Measurements from ENCODE around the gene SEC16B. TPM values are rescaled to one million over a fixed set of nuclear protein-coding genes. Genes with fewer than 3 reads are reported as not detected.
A peak's percentile ranks its signal among the peaks of the same experiment; 100 is the strongest.

The SEC16B gene
- total RNA-seq, 1 experiment from 2014 or later: 0.39 TPM

DNA sequence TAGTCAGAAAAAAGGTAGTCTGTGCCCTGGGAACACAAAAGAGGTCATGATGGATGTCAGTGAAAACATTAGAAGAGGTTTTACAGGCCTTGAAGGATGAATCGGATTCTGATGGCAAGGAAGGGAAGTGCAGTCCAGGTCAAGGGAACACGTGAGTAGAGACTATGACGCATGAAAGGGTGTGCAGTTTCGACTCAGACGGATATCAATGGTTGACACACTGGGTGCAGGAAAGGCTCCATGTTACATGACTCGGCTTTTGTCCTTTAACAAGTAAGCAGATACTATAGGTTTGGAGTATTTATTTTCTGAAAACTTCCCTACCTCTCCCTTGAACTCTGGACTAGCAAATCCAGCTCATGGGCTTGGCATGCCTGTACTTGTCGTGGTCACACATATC lies 55.3 kb downstream of the SEC16B start:
- no peak for ATAC-seq
- DNase-seq (ENCODE audit: low read depth, low spot score): no peak
- Histone ChIP-seq H3K4me3 (ENCODE audit: low read depth in 2 of 2, low read length in 2 of 2) (no peak overlapping the region), H3K4me1 (ENCODE audit: control insufficient read depth, insufficient read depth, low read length) (no peaks in the 10 kb centered on the region), H3K27ac (ENCODE audit: low read length) (no peak overlapping the region), H3K36me3 (ENCODE audit: control insufficient read depth, insufficient read depth, low read length) (no peaks in the 10 kb centered on the region), H3K27me3 (ENCODE audit: control insufficient read depth, insufficient read depth, low read length) (peaks cover 4% of the 10 kb centered on the region), H3K9me3 (ENCODE audit: control insufficient read depth, insufficient read depth, low read depth, low read length) (no peaks in the 10 kb centered on the region)
- ChIA-PET CTCF (no interaction called here), POLR2A (no interaction called here)
- intact Hi-C loops (cut with micrococcal nuclease; ENCODE audit: unreplicated experiment) (no loop called here), in situ Hi-C loops (cut with HindIII; ENCODE audit: low pct_unique_long_range_greater_than_20kb, low sequenced_read_pairs) (no loop called here)
- BruUV-seq (replicated peaks): no TSS peak
- TF ChIP-seq TCF7L2 (IDR thresholded peaks at IDR 0.05; ENCODE audit: low read depth, low read length): no peak
- TF ChIP-seq, protein P1, sequence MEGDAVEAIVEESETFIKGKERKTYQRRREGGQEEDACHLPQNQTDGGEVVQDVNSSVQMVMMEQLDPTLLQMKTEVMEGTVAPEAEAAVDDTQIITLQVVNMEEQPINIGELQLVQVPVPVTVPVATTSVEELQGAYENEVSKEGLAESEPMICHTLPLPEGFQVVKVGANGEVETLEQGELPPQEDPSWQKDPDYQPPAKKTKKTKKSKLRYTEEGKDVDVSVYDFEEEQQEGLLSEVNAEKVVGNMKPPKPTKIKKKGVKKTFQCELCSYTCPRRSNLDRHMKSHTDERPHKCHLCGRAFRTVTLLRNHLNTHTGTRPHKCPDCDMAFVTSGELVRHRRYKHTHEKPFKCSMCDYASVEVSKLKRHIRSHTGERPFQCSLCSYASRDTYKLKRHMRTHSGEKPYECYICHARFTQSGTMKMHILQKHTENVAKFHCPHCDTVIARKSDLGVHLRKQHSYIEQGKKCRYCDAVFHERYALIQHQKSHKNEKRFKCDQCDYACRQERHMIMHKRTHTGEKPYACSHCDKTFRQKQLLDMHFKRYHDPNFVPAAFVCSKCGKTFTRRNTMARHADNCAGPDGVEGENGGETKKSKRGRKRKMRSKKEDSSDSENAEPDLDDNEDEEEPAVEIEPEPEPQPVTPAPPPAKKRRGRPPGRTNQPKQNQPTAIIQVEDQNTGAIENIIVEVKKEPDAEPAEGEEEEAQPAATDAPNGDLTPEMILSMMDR (IDR thresholded peaks at IDR 0.05): no peak
- no peak for TF ChIP-seq POLR2AphosphoS5 (IDR thresholded peaks at IDR 0.05; ENCODE audit: low read depth, low read length)
- TF ChIP-seq SIN3A (IDR thresholded peaks at IDR 0.05; ENCODE audit: borderline replicate concordance, insufficient read depth, low read depth, low read length): no peak
- TF ChIP-seq, protein P2, sequence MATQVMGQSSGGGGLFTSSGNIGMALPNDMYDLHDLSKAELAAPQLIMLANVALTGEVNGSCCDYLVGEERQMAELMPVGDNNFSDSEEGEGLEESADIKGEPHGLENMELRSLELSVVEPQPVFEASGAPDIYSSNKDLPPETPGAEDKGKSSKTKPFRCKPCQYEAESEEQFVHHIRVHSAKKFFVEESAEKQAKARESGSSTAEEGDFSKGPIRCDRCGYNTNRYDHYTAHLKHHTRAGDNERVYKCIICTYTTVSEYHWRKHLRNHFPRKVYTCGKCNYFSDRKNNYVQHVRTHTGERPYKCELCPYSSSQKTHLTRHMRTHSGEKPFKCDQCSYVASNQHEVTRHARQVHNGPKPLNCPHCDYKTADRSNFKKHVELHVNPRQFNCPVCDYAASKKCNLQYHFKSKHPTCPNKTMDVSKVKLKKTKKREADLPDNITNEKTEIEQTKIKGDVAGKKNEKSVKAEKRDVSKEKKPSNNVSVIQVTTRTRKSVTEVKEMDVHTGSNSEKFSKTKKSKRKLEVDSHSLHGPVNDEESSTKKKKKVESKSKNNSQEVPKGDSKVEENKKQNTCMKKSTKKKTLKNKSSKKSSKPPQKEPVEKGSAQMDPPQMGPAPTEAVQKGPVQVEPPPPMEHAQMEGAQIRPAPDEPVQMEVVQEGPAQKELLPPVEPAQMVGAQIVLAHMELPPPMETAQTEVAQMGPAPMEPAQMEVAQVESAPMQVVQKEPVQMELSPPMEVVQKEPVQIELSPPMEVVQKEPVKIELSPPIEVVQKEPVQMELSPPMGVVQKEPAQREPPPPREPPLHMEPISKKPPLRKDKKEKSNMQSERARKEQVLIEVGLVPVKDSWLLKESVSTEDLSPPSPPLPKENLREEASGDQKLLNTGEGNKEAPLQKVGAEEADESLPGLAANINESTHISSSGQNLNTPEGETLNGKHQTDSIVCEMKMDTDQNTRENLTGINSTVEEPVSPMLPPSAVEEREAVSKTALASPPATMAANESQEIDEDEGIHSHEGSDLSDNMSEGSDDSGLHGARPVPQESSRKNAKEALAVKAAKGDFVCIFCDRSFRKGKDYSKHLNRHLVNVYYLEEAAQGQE (IDR thresholded peaks at IDR 0.05; ENCODE audit: insufficient read depth in 1 of 2, low read depth in 2 of 2, low read length in 1 of 2): no peak

DNA sequence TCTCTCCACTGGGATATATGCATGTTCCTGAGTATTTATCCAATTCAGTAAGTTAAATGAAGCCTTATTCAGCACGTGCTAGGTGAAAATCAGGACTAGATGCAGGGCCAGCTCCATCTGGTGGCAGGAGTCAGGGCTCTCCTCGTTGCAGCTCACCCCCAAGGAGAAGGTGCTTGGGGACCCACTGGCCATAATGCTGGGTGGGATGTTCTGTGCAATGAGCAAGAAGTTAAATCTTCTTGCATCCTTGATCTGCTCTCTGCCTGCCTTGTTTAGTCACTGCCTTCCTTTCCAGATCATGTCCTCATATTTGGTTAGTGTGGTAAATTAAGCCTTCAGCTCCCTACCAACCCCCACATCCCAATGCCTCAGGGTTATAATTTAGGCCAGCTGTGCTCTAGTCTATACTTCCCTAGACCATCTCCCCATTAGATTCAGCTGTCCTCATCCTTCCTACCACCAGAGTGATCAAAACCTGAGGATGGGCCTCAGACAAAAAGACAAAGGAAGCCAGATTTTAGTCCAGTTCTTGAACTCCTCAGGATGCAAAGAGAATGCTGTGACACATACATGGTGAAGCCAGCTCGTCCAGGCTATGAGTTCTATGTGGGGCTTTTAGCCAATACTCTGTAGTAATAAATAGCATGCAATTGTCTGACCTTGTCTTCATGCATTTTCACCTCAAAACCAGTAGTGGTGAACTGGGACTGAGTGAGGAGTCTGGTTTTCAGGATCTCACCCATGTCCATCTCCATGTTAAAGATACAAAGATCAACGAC lies 55.9 kb downstream of the SEC16B start:
- in situ Hi-C loops (cut with HindIII; ENCODE audit: low pct_unique_long_range_greater_than_20kb, low sequenced_read_pairs): no loop called here
- DNase-seq (ENCODE audit: low read depth, low spot score) (no peak), ATAC-seq (0 out of 2 replicates have a peak, but pooled peaks have one; percentile 48)
- CTCF ChIA-PET: no interaction called here
- H3K4me3 ChIP-seq (ENCODE audit: low read depth in 2 of 2, low read length in 2 of 2): no peak overlapping the region
- H3K9me3 ChIP-seq (ENCODE audit: control insufficient read depth, insufficient read depth, low read depth, low read length): no peaks in the 10 kb centered on the region
- H3K36me3 ChIP-seq (ENCODE audit: control insufficient read depth, insufficient read depth, low read length): no peaks in the 10 kb centered on the region
- no TSS peak for BruUV-seq (replicated peaks)
- peaks cover under 1% of the 10 kb centered on the region for H3K27me3 ChIP-seq (ENCODE audit: control insufficient read depth, insufficient read depth, low read length)
- TF ChIP-seq, protein P1 (IDR thresholded peaks at IDR 0.05): peak; percentile 68
- no peak for TF ChIP-seq TCF7L2 (IDR thresholded peaks at IDR 0.05; ENCODE audit: low read depth, low read length)
- no peak overlapping the region for H3K27ac ChIP-seq (ENCODE audit: low read length)
- H3K4me1 ChIP-seq (ENCODE audit: control insufficient read depth, insufficient read depth, low read length): no peaks in the 10 kb centered on the region
- POLR2A ChIA-PET: no interaction called here
- intact Hi-C loops (cut with micrococcal nuclease; ENCODE audit: unreplicated experiment): no loop called here

All from Panc1 (cell line).